Measurements from ENCODE around the gene OST4. TPM values are rescaled to one million over a fixed set of nuclear protein-coding genes. Genes with fewer than 3 reads are reported as not detected.

The OST4 gene
- total RNA-seq, 1 donor from 2014 or later = 158 TPM

- H3K27me3 ChIP-seq = no peaks in the 10 kb centered on the region
- intact Hi-C loops (cut with DNase I) = no loop called here
- peaks cover 0 to 4% of the 10 kb centered on the region in 2 donors for H3K4me1 ChIP-seq
- peaks cover 29 to 41% of the 10 kb centered on the region in 2 donors for H3K36me3 ChIP-seq
- no peak for DNase-seq (ENCODE audit: low spot score in 2 of 2)
- no peaks in the 10 kb centered on the region for H3K9me3 ChIP-seq
- no peak overlapping the region for H3K4me3 ChIP-seq
- TF ChIP-seq CTCF (IDR thresholded peaks at IDR 0.05) = no peak
- H3K27ac ChIP-seq = no peak overlapping the region
Measured at GRCh38 chr2:27053321-27053720, 18.1 kb downstream of the OST4 start.

- Histone ChIP-seq H3K36me3 (peaks cover 24 to 34% of the 10 kb centered on the region in 2 donors), H3K27ac (peak overlapping the region; percentile 85 to 93), H3K27me3 (no peaks in the 10 kb centered on the region), H3K9me3 (no peaks in the 10 kb centered on the region), H3K4me1 (peaks cover 0 to 4% of the 10 kb centered on the region in 2 donors), H3K4me3 (peak overlapping the region; percentile 71 to 85)
- intact Hi-C loops (cut with DNase I) = loop anchor here (2.0 kb wide), 1 partner anchor 27 kb away; the partner anchor contains the start of gene EMILIN1
- DNase-seq (ENCODE audit: low spot score in 2 of 2) = peak in 1 of 2 donors; percentile 72
- TF ChIP-seq CTCF (IDR thresholded peaks at IDR 0.05) = no peak
Measured at GRCh38 chr2:27051902-27052645, 19.4 kb downstream of the OST4 start.

GRCh38 chr2:27050996-27051901 is 20.2 kb downstream of the OST4 start, which contains the start of gene AGBL5:
Gene AGBL5, plus strand, starts transcription at chr2:27051668. Its CDS starts 1,291 bp downstream, at chr2:27052959.
- TF ChIP-seq CTCF (IDR thresholded peaks at IDR 0.05) = no peak

GRCh38 chr2:27050281-27050995 is 21.0 kb downstream of the OST4 start:
- peak; percentile 51 to 64 (median 55) for TF ChIP-seq CTCF (IDR thresholded peaks at IDR 0.05)
- intact Hi-C loops (cut with DNase I) = loop anchor here (1.0 to 2.0 kb wide), 4 partner anchors 17 to 36 kb away; partner anchors contain the start of genes EMILIN1 and KHK

More at GRCh38 chr2:27050996-27051901, 20.2 kb downstream of the OST4 start, which contains the start of gene AGBL5:
- Histone ChIP-seq H3K27ac (peak within 1 kb of the TSS; percentile 85 to 93), H3K36me3 (peaks cover 18 to 25% of the 10 kb centered on the region in 2 donors), H3K4me1 (peaks cover 0 to 4% of the 10 kb centered on the region in 2 donors), H3K27me3 (no peaks in the 10 kb centered on the region), H3K9me3 (no peaks in the 10 kb centered on the region), H3K4me3 (peak within 1 kb of the TSS; percentile 71 to 85)
- DNase-seq (ENCODE audit: low spot score in 2 of 2) = peak; percentile 92 to 98
- intact Hi-C loops (cut with DNase I) = loop anchor here (1.0 to 2.0 kb wide), 4 partner anchors 18 to 35 kb away; partner anchors contain the start of genes EMILIN1 and KHK

More at GRCh38 chr2:27050281-27050995, 21.0 kb downstream of the OST4 start:
- Histone ChIP-seq H3K27ac (peak overlapping the region; percentile 85 to 93), H3K4me3 (peak overlapping the region; percentile 71 to 85), H3K36me3 (peaks cover 10 to 17% of the 10 kb centered on the region in 2 donors), H3K9me3 (no peaks in the 10 kb centered on the region), H3K27me3 (no peaks in the 10 kb centered on the region), H3K4me1 (peaks cover 0 to 4% of the 10 kb centered on the region in 2 donors)
- peak; percentile 72 to 96 for DNase-seq (ENCODE audit: low spot score in 2 of 2)

Data from ascending aorta (tissue), 2 donors.